Coronary artery (tissue), 2 donors: Measurements from ENCODE around the gene MARK3.

Experiments used
- DNase-seq: peaks from one replicate; pipeline ENCODE4 v3.0.0-alpha.2; 2017; ENCODE audit warnings: low spot score
- H3K27ac ChIP-seq, 2 donors: fragments of 200-600 bp; sonication (generic); one replicate each; pipeline ENCODE4 v1.5.1; 2016 to 2019
- H3K4me3 ChIP-seq: fragments of 200-600 bp; sonication (generic); 2 replicates; pipeline ENCODE4 v1.5.1; 2016; ENCODE audit warnings: mild to moderate bottlenecking, moderate library complexity
- CTCF ChIP-seq: fragments of 200-600 bp; sonication (generic); IDR thresholded peaks from one replicate; pipeline ENCODE4 v1.5.1; 2019; ENCODE audit warnings: antibody characterized with exemption

MARK3 gene

GRCh38 chr14:103343164-103343879, 41.9 kb upstream of the MARK3 start:
- Histone ChIP-seq H3K4me3 (no peak overlapping the region), H3K27ac (no peak overlapping the region)
- no peak for DNase-seq
- TF ChIP-seq CTCF: no peak

- no peak for TF ChIP-seq CTCF
- Histone ChIP-seq H3K4me3 (no peak overlapping the region), H3K27ac (no peak overlapping the region)
- no peak for DNase-seq
Measured at GRCh38 chr14:103343905-103344797, 41.1 kb upstream of the MARK3 start.

- Histone ChIP-seq H3K27ac (no peak overlapping the region), H3K4me3 (no peak overlapping the region)
- no peak for DNase-seq
- no peak for TF ChIP-seq CTCF
Measured at GRCh38 chr14:103346286-103346685, 38.9 kb upstream of the MARK3 start.

- no peak for TF ChIP-seq CTCF
- no peak for DNase-seq
- Histone ChIP-seq H3K27ac (no peak overlapping the region), H3K4me3 (no peak overlapping the region)
Measured at GRCh38 chr14:103347091-103347815, 38.0 kb upstream of the MARK3 start.

- no peak for TF ChIP-seq CTCF
- Histone ChIP-seq H3K4me3 (no peak overlapping the region), H3K27ac (no peak overlapping the region)
- no peak for DNase-seq
Measured at GRCh38 chr14:103348154-103348553, 37.1 kb upstream of the MARK3 start.

- no peak overlapping the region for H3K27ac ChIP-seq
- TF ChIP-seq CTCF: no peak
- no peak for DNase-seq
- H3K4me3 ChIP-seq: no peak overlapping the region
Measured at GRCh38 chr14:103349982-103350381, 35.2 kb upstream of the MARK3 start.
